MM.1S (cell line): ENCODE measurements around the gene LEMD3.

Source experiments
- DNase-seq: peaks from one replicate; pipeline ENCODE4 v3.0.0-alpha.2; 2015
- H2AFZ ChIP-seq: fragments of 300-600 bp; sonication (generic); 2 replicates; pipeline ENCODE4 v1.6.0; 2016; ENCODE audit warnings: antibody characterized with exemption, low read length
- H3F3A ChIP-seq: fragments of 300-600 bp; sonication (generic); 2 replicates; pipeline ENCODE4 v1.6.1; 2016; ENCODE audit warnings: mild to moderate bottlenecking, antibody characterized with exemption, low read length, moderate library complexity, mixed read lengths; ENCODE audit not compliant: insufficient read depth
- H3K27ac ChIP-seq: fragments of 300-600 bp; sonication (generic); 2 replicates; pipeline ENCODE4 v1.5.1; 2016; ENCODE audit warnings: mild to moderate bottlenecking, low read length
- H3K27me3 ChIP-seq: fragments of 300-600 bp; sonication (generic); replicated peaks from 2 replicates; pipeline ENCODE4 v1.6.0; 2016; ENCODE audit warnings: low read length; ENCODE audit not compliant: insufficient read depth
- H3K36me3 ChIP-seq: fragments of 300-600 bp; sonication (generic); replicated peaks from 2 replicates; pipeline ENCODE4 v1.6.1; 2016; ENCODE audit warnings: mild to moderate bottlenecking, low read length, mixed read lengths; ENCODE audit not compliant: insufficient read depth
- H3K4me1 ChIP-seq: fragments of 300-600 bp; sonication (generic); 2 replicates; pipeline ENCODE4 v1.6.1; 2016; ENCODE audit warnings: low read length, mixed read lengths
- H3K4me2 ChIP-seq: fragments of 300-600 bp; sonication (generic); 2 replicates; pipeline ENCODE4 v1.6.0; 2016; ENCODE audit warnings: low read depth, low read length
- H3K4me3 ChIP-seq: fragments of 300-600 bp; sonication (generic); 2 replicates; pipeline ENCODE4 v1.5.1; 2016; ENCODE audit warnings: low read length, mixed read lengths
- H3K79me2 ChIP-seq: fragments of 300-600 bp; sonication (generic); 2 replicates; pipeline ENCODE4 v1.6.1; 2016; ENCODE audit warnings: mixed run types, low read length, mixed read lengths
- H3K9ac ChIP-seq: fragments of 300-600 bp; sonication (generic); 2 replicates; pipeline ENCODE4 v1.6.1; 2016; ENCODE audit warnings: low read length, mixed read lengths
- H3K9me2 ChIP-seq: fragments of 300-600 bp; sonication (generic); replicated peaks from 2 replicates; pipeline ENCODE4 v1.6.1; 2016; ENCODE audit warnings: mild to moderate bottlenecking, low read length, mixed read lengths; ENCODE audit not compliant: insufficient read depth
- H3K9me3 ChIP-seq: fragments of 300-600 bp; sonication (generic); replicated peaks from 2 replicates; pipeline ENCODE4 v1.6.1; 2016; ENCODE audit warnings: mild to moderate bottlenecking, low read length, mixed read lengths; ENCODE audit not compliant: insufficient read depth
- H4K20me1 ChIP-seq: fragments of 300-600 bp; sonication (generic); 2 replicates; pipeline ENCODE4 v1.6.1; 2016; ENCODE audit warnings: mild to moderate bottlenecking, low read length, moderate library complexity, mixed read lengths; ENCODE audit not compliant: insufficient read depth
- CTCF ChIP-seq: fragments of 300-600 bp; sonication (generic); IDR thresholded peaks from 2 replicates; pipeline ENCODE4 v1.5.1; 2016; ENCODE audit warnings: antibody characterized with exemption, low read length, mixed read lengths
- EZH2 ChIP-seq: fragments of 300-600 bp; sonication (generic); optimal IDR thresholded peaks from 2 replicates; pipeline ENCODE3; 2017; ENCODE audit warnings: low read depth, mild to moderate bottlenecking, antibody characterized with exemption, low read length, mixed read lengths
- EZH2phosphoT487 ChIP-seq: fragments of 300-600 bp; sonication (generic); IDR thresholded peaks from 2 replicates; pipeline ENCODE4 v1.6.1; 2018; ENCODE audit warnings: antibody characterized with exemption, low read length

The LEMD3 gene

GRCh38 chr12:65122703-65123102 lies 46.7 kb upstream of the LEMD3 start:
- no peak for DNase-seq
- H3F3A ChIP-seq, result no peaks in the 10 kb centered on the region
- no peak overlapping the region for H3K4me2 ChIP-seq
- no peak for TF ChIP-seq EZH2phosphoT487
- TF ChIP-seq EZH2, result no peak
- TF ChIP-seq CTCF, result no peak
- H3K9ac ChIP-seq, result no peak overlapping the region
- H3K9me2 ChIP-seq, result no peaks in the 10 kb centered on the region
- no peak overlapping the region for H3K27ac ChIP-seq
- H3K9me3 ChIP-seq, result no peaks in the 10 kb centered on the region
- no peaks in the 10 kb centered on the region for H3K36me3 ChIP-seq
- H2AFZ ChIP-seq, result no peak overlapping the region
- H3K4me3 ChIP-seq, result no peak overlapping the region
- H3K79me2 ChIP-seq, result no peaks in the 10 kb centered on the region
- H3K27me3 ChIP-seq, result no peaks in the 10 kb centered on the region
- no peaks in the 10 kb centered on the region for H3K4me1 ChIP-seq
- H4K20me1 ChIP-seq, result no peaks in the 10 kb centered on the region

GRCh38 chr12:65123435-65124063 lies 45.8 kb upstream of the LEMD3 start:
- H3K4me2 ChIP-seq, result no peak overlapping the region
- DNase-seq, result peak; percentile 56
- H3K36me3 ChIP-seq, result no peaks in the 10 kb centered on the region
- no peak overlapping the region for H3K9ac ChIP-seq
- H2AFZ ChIP-seq, result no peak overlapping the region
- H3K27ac ChIP-seq, result no peak overlapping the region
- no peaks in the 10 kb centered on the region for H3K79me2 ChIP-seq
- H3K4me1 ChIP-seq, result no peaks in the 10 kb centered on the region
- H3K9me3 ChIP-seq, result no peaks in the 10 kb centered on the region
- no peaks in the 10 kb centered on the region for H3K27me3 ChIP-seq
- no peak overlapping the region for H3K4me3 ChIP-seq
- no peak for TF ChIP-seq EZH2
- peak; percentile 65 for TF ChIP-seq CTCF
- no peak for TF ChIP-seq EZH2phosphoT487
- no peaks in the 10 kb centered on the region for H3K9me2 ChIP-seq
- no peaks in the 10 kb centered on the region for H3F3A ChIP-seq
- H4K20me1 ChIP-seq, result no peaks in the 10 kb centered on the region

DNA sequence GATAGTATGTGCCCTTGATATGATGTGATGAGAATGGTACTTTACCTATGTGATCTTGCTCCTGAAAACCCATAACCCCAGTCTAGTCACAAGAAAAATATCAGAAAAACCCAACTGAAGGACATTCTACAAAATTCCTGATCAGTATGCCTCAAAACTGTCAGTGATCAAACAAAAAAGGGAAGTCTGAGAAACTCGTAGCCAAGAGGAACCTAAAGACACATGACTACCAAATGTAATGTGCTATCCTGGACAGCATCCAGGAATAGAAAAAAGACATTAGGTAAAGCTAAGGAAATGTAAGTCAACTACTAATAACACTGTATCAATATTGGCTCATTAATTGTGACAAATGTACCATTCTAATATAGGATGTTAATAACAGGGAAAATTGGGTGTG lies 44.1 kb upstream of the LEMD3 start:
- Histone ChIP-seq H3K4me1 (no peaks in the 10 kb centered on the region), H3K27me3 (no peaks in the 10 kb centered on the region), H3K79me2 (no peaks in the 10 kb centered on the region), H3K27ac (no peak overlapping the region), H3K9ac (no peak overlapping the region), H3K36me3 (no peaks in the 10 kb centered on the region), H3K4me3 (no peak overlapping the region), H3K4me2 (no peak overlapping the region), H3K9me2 (no peaks in the 10 kb centered on the region), H4K20me1 (no peaks in the 10 kb centered on the region), H3K9me3 (no peaks in the 10 kb centered on the region), H2AFZ (no peak overlapping the region), H3F3A (no peaks in the 10 kb centered on the region)
- TF ChIP-seq EZH2 (no peak), CTCF (no peak), EZH2phosphoT487 (no peak)
- DNase-seq, result no peak
